ENCODE measurements around the gene SERPINF2.

Gene SERPINF2

DNA sequence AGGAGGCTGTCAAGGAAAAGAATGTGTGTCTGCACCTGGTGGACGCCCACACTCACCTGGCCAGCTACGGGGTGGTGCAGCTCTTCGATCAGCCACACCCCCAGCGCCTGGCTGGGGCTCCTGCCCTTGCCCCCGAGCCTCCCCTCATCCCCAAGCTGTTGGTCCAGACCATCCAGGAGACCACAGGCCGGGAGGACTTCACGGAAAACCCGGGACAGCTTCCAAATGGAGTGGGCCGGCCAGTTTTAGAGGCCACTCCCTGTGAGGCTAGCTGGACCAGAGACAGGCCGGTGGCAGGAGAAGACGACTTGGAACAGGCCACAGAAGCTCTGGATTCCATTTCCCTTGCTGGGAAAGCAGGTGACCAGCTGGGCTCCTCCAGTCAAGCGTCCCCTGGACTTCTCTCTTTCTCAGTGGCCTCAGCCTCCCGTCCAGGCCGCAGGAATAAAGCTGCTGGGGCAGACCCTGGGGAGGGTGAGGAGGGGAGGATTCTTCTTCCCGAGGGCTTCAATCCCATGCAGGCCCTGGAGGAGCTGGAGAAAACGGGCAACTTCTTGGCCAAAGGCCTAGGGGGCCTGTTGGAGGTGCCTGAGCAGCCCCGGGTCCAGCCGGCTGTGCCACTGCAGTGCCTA lies 15.9 kb upstream of the SERPINF2 start:
- Histone ChIP-seq H3K27ac (ENCODE audit: poor library complexity, severe bottlenecking) (no peak overlapping the region), H3K36me3 (ENCODE audit: low read depth) (peaks cover 4% of the 10 kb centered on the region; the same call in 1 of the 2 replicates), H3K27me3 (ENCODE audit: insufficient read depth, poor library complexity, severe bottlenecking) (no peaks in the 10 kb centered on the region), H3K9me3 (ENCODE audit: severe bottlenecking) (no peaks in the 10 kb centered on the region), H3K4me1 (ENCODE audit: insufficient read depth, poor library complexity, severe bottlenecking) (peaks cover 14% of the 10 kb centered on the region), H3K4me3 (ENCODE audit: severe bottlenecking) (no peak overlapping the region)
- TF ChIP-seq, protein P1, sequence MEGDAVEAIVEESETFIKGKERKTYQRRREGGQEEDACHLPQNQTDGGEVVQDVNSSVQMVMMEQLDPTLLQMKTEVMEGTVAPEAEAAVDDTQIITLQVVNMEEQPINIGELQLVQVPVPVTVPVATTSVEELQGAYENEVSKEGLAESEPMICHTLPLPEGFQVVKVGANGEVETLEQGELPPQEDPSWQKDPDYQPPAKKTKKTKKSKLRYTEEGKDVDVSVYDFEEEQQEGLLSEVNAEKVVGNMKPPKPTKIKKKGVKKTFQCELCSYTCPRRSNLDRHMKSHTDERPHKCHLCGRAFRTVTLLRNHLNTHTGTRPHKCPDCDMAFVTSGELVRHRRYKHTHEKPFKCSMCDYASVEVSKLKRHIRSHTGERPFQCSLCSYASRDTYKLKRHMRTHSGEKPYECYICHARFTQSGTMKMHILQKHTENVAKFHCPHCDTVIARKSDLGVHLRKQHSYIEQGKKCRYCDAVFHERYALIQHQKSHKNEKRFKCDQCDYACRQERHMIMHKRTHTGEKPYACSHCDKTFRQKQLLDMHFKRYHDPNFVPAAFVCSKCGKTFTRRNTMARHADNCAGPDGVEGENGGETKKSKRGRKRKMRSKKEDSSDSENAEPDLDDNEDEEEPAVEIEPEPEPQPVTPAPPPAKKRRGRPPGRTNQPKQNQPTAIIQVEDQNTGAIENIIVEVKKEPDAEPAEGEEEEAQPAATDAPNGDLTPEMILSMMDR (IDR thresholded peaks at IDR 0.05; ENCODE audit: poor library complexity, severe bottlenecking), result no peak
- ATAC-seq (ENCODE audit: low read depth) (no peak), DNase-seq (ENCODE audit: low spot score) (peak; percentile 57)

DNA sequence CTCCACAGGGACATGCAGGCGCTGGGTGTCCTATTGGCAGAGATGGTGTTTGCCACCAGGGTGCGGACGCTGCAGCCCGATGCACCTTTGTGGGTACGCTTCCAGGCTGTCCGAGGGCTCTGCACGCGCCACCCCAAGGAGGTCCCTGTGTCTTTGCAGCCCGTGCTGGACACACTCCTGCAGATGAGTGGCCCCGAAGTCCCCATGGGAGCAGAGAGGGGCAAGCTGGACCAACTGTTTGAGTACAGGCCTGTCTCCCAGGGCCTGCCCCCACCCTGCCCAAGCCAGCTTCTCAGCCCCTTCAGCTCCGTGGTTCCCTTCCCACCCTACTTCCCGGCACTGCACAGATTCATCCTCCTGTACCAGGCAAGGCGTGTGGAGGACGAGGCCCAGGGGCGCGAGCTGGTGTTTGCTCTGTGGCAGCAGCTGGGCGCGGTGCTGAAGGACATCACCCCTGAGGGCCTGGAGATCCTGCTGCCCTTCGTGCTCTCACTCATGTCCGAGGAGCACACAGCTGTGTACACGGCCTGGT lies 15.3 kb upstream of the SERPINF2 start:
- H3K36me3 ChIP-seq (ENCODE audit: low read depth), result peaks cover 4% of the 10 kb centered on the region; the same call in 1 of the 2 replicates

DNA sequence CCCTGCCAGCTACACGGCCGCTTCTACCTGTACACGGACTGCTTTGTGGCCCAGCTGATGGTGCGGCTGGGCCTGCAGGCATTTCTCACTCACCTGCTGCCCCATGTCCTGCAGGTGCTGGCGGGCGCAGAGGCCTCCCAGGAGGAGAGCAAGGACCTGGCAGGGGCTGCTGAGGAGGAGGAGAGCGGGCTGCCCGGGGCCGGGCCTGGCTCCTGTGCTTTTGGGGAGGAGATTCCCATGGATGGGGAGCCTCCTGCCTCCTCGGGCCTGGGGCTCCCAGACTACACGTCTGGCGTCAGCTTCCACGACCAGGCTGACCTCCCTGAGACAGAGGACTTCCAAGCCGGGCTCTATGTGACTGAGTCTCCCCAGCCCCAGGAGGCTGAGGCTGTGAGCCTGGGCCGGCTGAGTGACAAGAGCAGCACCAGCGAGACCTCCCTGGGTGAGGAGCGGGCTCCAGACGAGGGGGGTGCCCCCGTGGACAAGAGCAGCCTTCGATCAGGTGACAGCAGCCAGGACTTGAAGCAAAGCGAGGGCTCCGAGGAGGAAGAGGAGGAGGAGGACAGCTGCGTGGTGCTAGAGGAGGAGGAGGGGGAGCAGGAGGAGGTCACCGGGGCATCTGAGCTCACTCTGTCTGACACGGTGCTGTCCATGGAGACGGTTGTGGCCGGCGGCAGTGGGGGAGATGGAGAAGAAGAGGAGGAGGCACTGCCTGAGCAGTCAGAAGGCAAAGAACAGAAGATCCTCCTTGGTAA lies 14.6 kb upstream of the SERPINF2 start:
- ATAC-seq (ENCODE audit: low read depth) (no peak), DNase-seq (ENCODE audit: low spot score) (peak; percentile 55)
- no peak overlapping the region for H3K4me3 ChIP-seq (ENCODE audit: severe bottlenecking)
- no peaks in the 10 kb centered on the region for H3K27me3 ChIP-seq (ENCODE audit: insufficient read depth, poor library complexity, severe bottlenecking)
- peaks cover 13% of the 10 kb centered on the region for H3K4me1 ChIP-seq (ENCODE audit: insufficient read depth, poor library complexity, severe bottlenecking)
- TF ChIP-seq, protein P1 (IDR thresholded peaks at IDR 0.05; ENCODE audit: poor library complexity, severe bottlenecking), result no peak
- no peak overlapping the region for H3K27ac ChIP-seq (ENCODE audit: poor library complexity, severe bottlenecking)
- peaks cover 4% of the 10 kb centered on the region; the same call in 1 of the 2 replicates for H3K36me3 ChIP-seq (ENCODE audit: low read depth)
- H3K9me3 ChIP-seq (ENCODE audit: severe bottlenecking), result no peaks in the 10 kb centered on the region

More for the DNA sequence above, 15.3 kb upstream of the SERPINF2 start:
- Histone ChIP-seq H3K27me3 (ENCODE audit: insufficient read depth, poor library complexity, severe bottlenecking) (no peaks in the 10 kb centered on the region), H3K27ac (ENCODE audit: poor library complexity, severe bottlenecking) (no peak overlapping the region), H3K9me3 (ENCODE audit: severe bottlenecking) (no peaks in the 10 kb centered on the region), H3K4me3 (ENCODE audit: severe bottlenecking) (no peak overlapping the region), H3K4me1 (ENCODE audit: insufficient read depth, poor library complexity, severe bottlenecking) (peaks cover 14% of the 10 kb centered on the region)
- TF ChIP-seq, protein P1 (IDR thresholded peaks at IDR 0.05; ENCODE audit: poor library complexity, severe bottlenecking), result no peak
- ATAC-seq (ENCODE audit: low read depth), result no peak
- DNase-seq (ENCODE audit: low spot score), result peak; percentile 58

DNA sequence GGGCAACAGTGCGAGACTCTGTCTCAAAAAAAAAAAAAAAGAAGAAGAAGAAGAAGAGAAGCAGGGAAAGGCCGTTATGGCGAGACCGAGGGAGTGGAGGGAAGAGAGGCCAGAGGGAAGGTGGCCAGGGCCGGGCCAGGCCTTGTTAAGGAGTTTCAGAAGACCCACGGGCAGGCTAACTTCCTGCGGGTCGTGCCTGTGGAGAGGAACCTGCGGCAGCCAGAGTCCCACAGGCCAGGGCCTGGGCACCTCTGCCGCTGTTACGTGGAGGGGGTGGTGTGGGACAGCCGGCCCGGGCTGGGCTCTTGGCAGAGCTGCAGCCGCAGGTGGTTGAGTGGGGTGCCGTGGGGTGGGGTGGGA lies 12.7 kb upstream of the SERPINF2 start:
- TF ChIP-seq, protein P1 (IDR thresholded peaks at IDR 0.05; ENCODE audit: poor library complexity, severe bottlenecking), result no peak
- H3K27ac ChIP-seq (ENCODE audit: poor library complexity, severe bottlenecking), result peak overlapping the region; percentile 75

More for the DNA sequence above, 12.7 kb upstream of the SERPINF2 start:
- ATAC-seq (ENCODE audit: low read depth) (no peak), DNase-seq (ENCODE audit: low spot score) (no peak)
- Histone ChIP-seq H3K4me1 (ENCODE audit: insufficient read depth, poor library complexity, severe bottlenecking) (peaks cover 12% of the 10 kb centered on the region), H3K27me3 (ENCODE audit: insufficient read depth, poor library complexity, severe bottlenecking) (no peaks in the 10 kb centered on the region), H3K4me3 (ENCODE audit: severe bottlenecking) (no peak overlapping the region), H3K9me3 (ENCODE audit: severe bottlenecking) (no peaks in the 10 kb centered on the region), H3K36me3 (ENCODE audit: low read depth) (peaks cover 4% of the 10 kb centered on the region; the same call in 1 of the 2 replicates)

Measured in RWPE2 (cell line).